K562 (cell line): ENCODE measurements around the gene GRIK3. TPM values are rescaled to one million over a fixed set of nuclear protein-coding genes. Genes with fewer than 3 reads are reported as not detected.

Experiments used
- ATAC-seq: fragments of 200-7000 bp; cut with Tn5 transposase; 3 replicates; pipeline ENCODE4 v1.9.1; 2020; ENCODE audit warnings: moderate library complexity
- BruUV-seq: library from RNA; stranded (reverse); fragments of 400-500 nt; replicated peaks from 2 replicates; lab custom pipeline; 2021; lab: Mats Ljungman, UMichigan
- CTCF ChIA-PET: fragments of 300-600 bp; formaldehyde crosslinking; extraction: SDS; loops from one replicate; lab custom pipeline; 2021; ENCODE audit warnings: low intra/inter-chr PET ratio; lab: Yijun Ruan, JAX
- POLR2A ChIA-PET: fragments of 300-600, 350-650 bp; sonication (Branson Sonifier 250); formaldehyde crosslinking; extraction: SDS; loops from one replicate; lab custom pipeline; 2021; ENCODE audit warnings: antibody characterized with exemption, inconsistent platforms; lab: Yijun Ruan, JAX
- DNase-seq, 4 experiments: peaks; one replicate each; pipeline versions ENCODE4 v3.0.0 to v3.0.0-alpha.2; 2011 to 2018; ENCODE audit warnings: low spot score in 3 of 4, mixed read lengths in 3 of 4; ENCODE audit errors: extremely low read depth in 1 of 4
- FAIRE-seq: peaks from 2 replicates; lab custom pipeline; 2011; peaks lifted over from hg19 to GRCh38; lab: Jason Lieb, UNC
- H2AFZ ChIP-seq: 2 replicates; pipeline ENCODE4 v1.6.0; 2011; ENCODE audit warnings: low read depth, low read length, control low read depth, inconsistent platforms
- H3K27ac ChIP-seq: fragments of 200-600 bp; 3 replicates; pipeline ENCODE4 v1.8.0; 2011; ENCODE audit warnings: low read depth, mild to moderate bottlenecking, control low read depth, inconsistent platforms, low read length, moderate library complexity, mixed read lengths; ENCODE audit errors: extremely low read depth
- H3K27me3 ChIP-seq, 2 experiments: fragments of 300-600 bp in 1 of 2; 2 replicates in 1 of 2; 3 replicates in 1 of 2; pipeline versions ENCODE4 v1.6.0 to v1.8.0; 2011; ENCODE audit warnings: inconsistent platforms in 2 of 2, low read length in 2 of 2, mild to moderate bottlenecking in 1 of 2, mixed read lengths in 1 of 2, moderate library complexity in 1 of 2; ENCODE audit not compliant: control insufficient read depth in 2 of 2, insufficient read depth in 2 of 2
- H3K36me3 ChIP-seq: fragments of 300-600 bp; 3 replicates; pipeline ENCODE4 v1.8.0; 2011; ENCODE audit warnings: mild to moderate bottlenecking, low read length, inconsistent platforms; ENCODE audit not compliant: control insufficient read depth, insufficient read depth
- H3K4me1 ChIP-seq, 2 experiments: fragments of 200-600 bp in 1 of 2; replicated peaks in 1 of 2; 2 replicates in 1 of 2; 3 replicates in 1 of 2; pipeline versions ENCODE4 v1.5.1 to v1.8.0; 2011; ENCODE audit warnings: inconsistent platforms in 2 of 2, low read length in 2 of 2, mild to moderate bottlenecking in 1 of 2, mixed read lengths in 1 of 2, moderate library complexity in 1 of 2; ENCODE audit not compliant: control insufficient read depth in 2 of 2, insufficient read depth in 2 of 2
- H3K4me2 ChIP-seq: 2 replicates; pipeline ENCODE4 v1.6.1; 2011; ENCODE audit warnings: low read length, control low read depth, inconsistent platforms, mixed read lengths; ENCODE audit not compliant: insufficient read depth
- H3K4me3 ChIP-seq: fragments of 200-600 bp; sonication (generic), shearing (Covaris generic); 2 replicates; pipeline ENCODE4 v1.5.1; 2016; ENCODE audit warnings: control low read depth, inconsistent platforms
- H3K79me2 ChIP-seq: fragments of 200-600 bp; 3 replicates; pipeline ENCODE4 v1.8.0; 2011; ENCODE audit warnings: low read length, inconsistent platforms; ENCODE audit not compliant: control insufficient read depth, insufficient read depth
- H3K9ac ChIP-seq, 2 experiments: 2 replicates each; pipeline versions ENCODE4 v1.6.0 to v1.6.1; 2011; ENCODE audit warnings: low read depth in 2 of 2, low read length in 2 of 2, control low read depth in 1 of 2, inconsistent platforms in 1 of 2, mild to moderate bottlenecking in 1 of 2, mixed read lengths in 1 of 2; ENCODE audit not compliant: insufficient read depth in 1 of 2
- H3K9me1 ChIP-seq: one replicate; pipeline ENCODE4 v1.6.0; 2011; ENCODE audit warnings: inconsistent platforms, mild to moderate bottlenecking, low read length, moderate library complexity; ENCODE audit not compliant: control insufficient read depth, insufficient read depth
- H3K9me3 ChIP-seq: replicated peaks from 2 replicates; pipeline ENCODE4 v1.5.1; 2011; ENCODE audit warnings: low read depth, low read length, inconsistent platforms; ENCODE audit not compliant: control insufficient read depth, insufficient read depth
- H4K20me1 ChIP-seq: replicated peaks from 2 replicates; pipeline ENCODE4 v1.6.1; 2011; ENCODE audit warnings: low read length, inconsistent platforms, mixed read lengths; ENCODE audit not compliant: control insufficient read depth, insufficient read depth
- HDAC3 ChIP-seq: fragments of 450-650 bp; IDR thresholded peaks from 2 replicates; pipeline ENCODE4 v1.6.1; 2018; ENCODE audit warnings: borderline replicate concordance, mild to moderate bottlenecking, moderate library complexity; ENCODE audit not compliant: partially characterized antibody
- HNRNPLL ChIP-seq: fragments of 200-400 bp; formaldehyde crosslinking; IDR thresholded peaks from 2 replicates; pipeline ENCODE4 v1.6.1; 2017; ENCODE audit warnings: low read length, low read depth, mild to moderate bottlenecking; ENCODE audit not compliant: poor library complexity, severe bottlenecking
- NFRKB ChIP-seq: fragments of 450-650 bp; IDR thresholded peaks from 2 replicates; pipeline ENCODE4 v1.6.1; 2016; ENCODE audit warnings: low read depth
- THAP12 ChIP-seq: fragments of 250-450 bp; sonication (Bioruptor Pico); IDR thresholded peaks from 2 replicates; pipeline ENCODE4 v1.9.0; 2021; ENCODE audit warnings: mild to moderate bottlenecking, inconsistent platforms
- UBTF ChIP-seq, 2 experiments: IDR thresholded peaks; 2 replicates each; pipeline ENCODE4 v1.6.1; 2012; ENCODE audit warnings: improper control_type of control experiment in 2 of 2, low read depth in 2 of 2, low read length in 2 of 2, borderline replicate concordance in 1 of 2
- ZC3H4 ChIP-seq: sonication (generic); formaldehyde crosslinking; IDR thresholded peaks from 2 replicates; pipeline ENCODE4 v1.9.0; 2021; ENCODE audit warnings: missing genetic modification reagents, borderline replicate concordance
- ZNF408 ChIP-seq: fragments of 250-450 bp; sonication (Bioruptor Pico); IDR thresholded peaks from 2 replicates; pipeline ENCODE4 v1.4.0; 2020; ENCODE audit warnings: low read depth, mild to moderate bottlenecking, moderate library complexity
- ZNF431 ChIP-seq: sonication (generic); formaldehyde crosslinking; IDR thresholded peaks from 2 replicates; pipeline ENCODE4 v1.8.0; 2022; ENCODE audit warnings: mild to moderate bottlenecking, missing genetic modification reagents
- WGBS: fragments of 100-300 bp; shearing (Covaris generic); methylation state at CpG from one replicate; pipeline ENCODE4 v1.1.6; 2016; ENCODE audit warnings: low coverage, mixed read lengths; ENCODE audit not compliant: insufficient coverage; ENCODE audit errors: missing lambda C conversion rate; 5-methylcytosine and 5-hydroxymethylcytosine counted together
- in situ Hi-C: fragments of 300-500 bp; cut with MboI; formaldehyde crosslinking; loops from 4 replicates; pipeline ENCODE4 v1.15.0; 2018; ENCODE audit warnings: inconsistent platforms, mixed read lengths
- intact Hi-C: fragments of 100-400 bp; cut with micrococcal nuclease; formaldehyde crosslinking; loops from 2 replicates; pipeline ENCODE4 v1.14.2; 2022
- polyA plus RNA-seq, 8 experiments: library from polyadenylated mRNA; depleted of rRNA in 4 of 8; stranded (reverse) in 5 of 8; unstranded in 3 of 8; fragments of >200 nt; fragmentation: Nextera tagmentation in 2 of 8; fragmentation: Illumina TruSeq in 1 of 8; extraction: Ambion mirVana in 2 of 8; extraction: Trizol in 1 of 8; gene quantifications; 2 replicates each; pipeline versions ENCODE4 v1.2.1 to v1.2.3, GENCODE V29; 2011 to 2014; ENCODE audit warnings: inconsistent platforms in 1 of 8, missing spikeins in 1 of 8
- total RNA-seq, 7 experiments: library from RNA; depleted of rRNA in 6 of 7; stranded (reverse); fragments of >200 nt in 6 of 7; fragmentation: Illumina TruSeq in 2 of 7; extraction: Trizol in 2 of 7; gene quantifications; 2 replicates each; pipeline versions ENCODE4 v1.2.1 to v1.2.3, GENCODE V29; 2011 to 2021; ENCODE audit warnings: low replicate concordance in 1 of 7
- TF ChIP-seq, protein P1 (sequence below), 2 experiments: IDR thresholded peaks; 2 replicates each; pipeline ENCODE4 v1.6.1; 2011; ENCODE audit warnings: borderline replicate concordance in 1 of 2, control low read depth in 1 of 2, low read depth in 1 of 2, low read length in 1 of 2, mild to moderate bottlenecking in 1 of 2, mixed read lengths in 1 of 2, moderate library complexity in 1 of 2; ENCODE audit not compliant: insufficient read depth in 1 of 2, insufficient read length in 1 of 2, poor library complexity in 1 of 2, severe bottlenecking in 1 of 2; ENCODE audit errors: extremely low read depth in 1 of 2
- TF ChIP-seq, protein P2 (sequence below): fragments of 250-450 bp; sonication (Bioruptor Pico); IDR thresholded peaks from 2 replicates; pipeline ENCODE4 v1.4.0; 2020

GRIK3 gene
- total and polyA plus RNA-seq, 9 of the 15 experiments (the other 6 are each of a cell fraction or from before 2014, with no cell fraction given) = not detected

DNA sequence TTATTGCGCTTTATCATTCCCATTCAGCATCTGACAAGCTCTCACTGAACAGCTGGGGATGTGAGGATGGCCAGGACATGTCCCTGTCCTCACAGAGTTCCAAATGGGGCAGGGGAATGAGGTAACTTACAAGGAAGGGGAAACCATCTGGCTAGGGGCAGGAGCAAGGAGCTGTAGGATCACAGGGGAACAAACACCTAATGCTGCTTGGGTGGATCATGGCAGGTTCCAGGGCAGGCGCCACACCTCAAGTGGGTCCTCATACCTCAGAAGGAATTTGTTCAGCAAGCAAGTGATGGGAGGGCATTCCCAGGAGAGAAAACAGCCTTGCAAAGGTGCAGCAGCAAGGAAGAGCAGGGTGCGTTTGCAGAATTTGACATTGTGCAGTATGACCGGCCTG lies 35.1 kb upstream of the GRIK3 start:
- Histone ChIP-seq H2AFZ (no peak overlapping the region), H3K36me3 (no peaks in the 10 kb centered on the region), H3K4me1 (no peaks in the 10 kb centered on the region), H3K9me3 (no peaks in the 10 kb centered on the region), H3K27me3 (peaks cover 16 to 33% of the 10 kb centered on the region in 2 experiments; a peak in 4 of 5 replicates), H3K9me1 (no peaks in the 10 kb centered on the region), H4K20me1 (peaks cover 16% of the 10 kb centered on the region), H3K4me2 (no peak overlapping the region), H3K79me2 (no peaks in the 10 kb centered on the region), H3K27ac (no peak overlapping the region), H3K9ac (no peak overlapping the region), H3K4me3 (no peak overlapping the region)
- ChIA-PET CTCF (no interaction called here), POLR2A (no interaction called here)
- intact Hi-C loops (no loop called here), in situ Hi-C loops (no loop called here)
- no TSS peak for BruUV-seq
- WGBS = 0% methylated on average over 4 of the region's 4 CpGs
- no peak for FAIRE-seq
- no peak for DNase-seq
- no peak for ATAC-seq
- TF ChIP-seq HNRNPLL = no peak
- no peak for TF ChIP-seq ZC3H4 (CRISPR knock-in tag)
- no peak for TF ChIP-seq ZNF431 (CRISPR knock-in tag)
- TF ChIP-seq THAP12 (CRISPR knock-in tag) = no peak
- TF ChIP-seq UBTF (IDR thresholded peaks at IDR 0.05; ENCODE audit: borderline replicate concordance in 1 of 2, low read depth in 2 of 2, low read length in 2 of 2) = no peak
- TF ChIP-seq, protein P1, sequence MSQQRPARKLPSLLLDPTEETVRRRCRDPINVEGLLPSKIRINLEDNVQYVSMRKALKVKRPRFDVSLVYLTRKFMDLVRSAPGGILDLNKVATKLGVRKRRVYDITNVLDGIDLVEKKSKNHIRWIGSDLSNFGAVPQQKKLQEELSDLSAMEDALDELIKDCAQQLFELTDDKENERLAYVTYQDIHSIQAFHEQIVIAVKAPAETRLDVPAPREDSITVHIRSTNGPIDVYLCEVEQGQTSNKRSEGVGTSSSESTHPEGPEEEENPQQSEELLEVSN (IDR thresholded peaks at IDR 0.05; ENCODE audit: borderline replicate concordance in 1 of 2, extremely low read depth in 1 of 2, insufficient read depth in 1 of 2, insufficient read length in 1 of 2, low read depth in 1 of 2, low read length in 1 of 2, poor library complexity in 1 of 2, severe bottlenecking in 1 of 2) = no peak
- TF ChIP-seq, protein P2, sequence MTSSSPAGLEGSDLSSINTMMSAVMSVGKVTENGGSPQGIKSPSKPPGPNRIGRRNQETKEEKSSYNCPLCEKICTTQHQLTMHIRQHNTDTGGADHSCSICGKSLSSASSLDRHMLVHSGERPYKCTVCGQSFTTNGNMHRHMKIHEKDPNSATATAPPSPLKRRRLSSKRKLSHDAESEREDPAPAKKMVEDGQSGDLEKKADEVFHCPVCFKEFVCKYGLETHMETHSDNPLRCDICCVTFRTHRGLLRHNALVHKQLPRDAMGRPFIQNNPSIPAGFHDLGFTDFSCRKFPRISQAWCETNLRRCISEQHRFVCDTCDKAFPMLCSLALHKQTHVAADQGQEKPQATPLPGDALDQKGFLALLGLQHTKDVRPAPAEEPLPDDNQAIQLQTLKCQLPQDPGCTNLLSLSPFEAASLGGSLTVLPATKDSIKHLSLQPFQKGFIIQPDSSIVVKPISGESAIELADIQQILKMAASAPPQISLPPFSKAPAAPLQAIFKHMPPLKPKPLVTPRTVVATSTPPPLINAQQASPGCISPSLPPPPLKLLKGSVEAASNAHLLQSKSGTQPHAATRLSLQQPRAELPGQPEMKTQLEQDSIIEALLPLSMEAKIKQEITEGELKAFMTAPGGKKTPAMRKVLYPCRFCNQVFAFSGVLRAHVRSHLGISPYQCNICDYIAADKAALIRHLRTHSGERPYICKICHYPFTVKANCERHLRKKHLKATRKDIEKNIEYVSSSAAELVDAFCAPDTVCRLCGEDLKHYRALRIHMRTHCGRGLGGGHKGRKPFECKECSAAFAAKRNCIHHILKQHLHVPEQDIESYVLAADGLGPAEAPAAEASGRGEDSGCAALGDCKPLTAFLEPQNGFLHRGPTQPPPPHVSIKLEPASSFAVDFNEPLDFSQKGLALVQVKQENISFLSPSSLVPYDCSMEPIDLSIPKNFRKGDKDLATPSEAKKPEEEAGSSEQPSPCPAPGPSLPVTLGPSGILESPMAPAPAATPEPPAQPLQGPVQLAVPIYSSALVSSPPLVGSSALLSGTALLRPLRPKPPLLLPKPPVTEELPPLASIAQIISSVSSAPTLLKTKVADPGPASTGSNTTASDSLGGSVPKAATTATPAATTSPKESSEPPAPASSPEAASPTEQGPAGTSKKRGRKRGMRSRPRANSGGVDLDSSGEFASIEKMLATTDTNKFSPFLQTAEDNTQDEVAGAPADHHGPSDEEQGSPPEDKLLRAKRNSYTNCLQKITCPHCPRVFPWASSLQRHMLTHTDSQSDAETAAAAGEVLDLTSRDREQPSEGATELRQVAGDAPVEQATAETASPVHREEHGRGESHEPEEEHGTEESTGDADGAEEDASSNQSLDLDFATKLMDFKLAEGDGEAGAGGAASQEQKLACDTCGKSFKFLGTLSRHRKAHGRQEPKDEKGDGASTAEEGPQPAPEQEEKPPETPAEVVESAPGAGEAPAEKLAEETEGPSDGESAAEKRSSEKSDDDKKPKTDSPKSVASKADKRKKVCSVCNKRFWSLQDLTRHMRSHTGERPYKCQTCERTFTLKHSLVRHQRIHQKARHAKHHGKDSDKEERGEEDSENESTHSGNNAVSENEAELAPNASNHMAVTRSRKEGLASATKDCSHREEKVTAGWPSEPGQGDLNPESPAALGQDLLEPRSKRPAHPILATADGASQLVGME = no peak
- no peak for TF ChIP-seq HDAC3
- no peak for TF ChIP-seq NFRKB
- no peak for TF ChIP-seq ZNF408 (CRISPR knock-in tag)
